Fibroblast of skin of right biceps (primary cell): ENCODE data around the gene RASAL1.

ENCODE experiments used
- DNase-seq: peaks from one replicate; pipeline ENCODE4 v3.0.0-alpha.2; 2013

RASAL1 gene

GRCh38 chr12:113055594-113056380, 79.8 kb downstream of the RASAL1 start:
- no peak for DNase-seq

- DNase-seq, result no peak
These were observed 80.5 kb downstream of the RASAL1 start for GRCh38 chr12:113054948-113055486.

GRCh38 chr12:113052326-113052725, 83.2 kb downstream of the RASAL1 start:
- no peak for DNase-seq

- DNase-seq, result no peak
These were observed 83.8 kb downstream of the RASAL1 start for GRCh38 chr12:113051759-113052158.

DNA sequence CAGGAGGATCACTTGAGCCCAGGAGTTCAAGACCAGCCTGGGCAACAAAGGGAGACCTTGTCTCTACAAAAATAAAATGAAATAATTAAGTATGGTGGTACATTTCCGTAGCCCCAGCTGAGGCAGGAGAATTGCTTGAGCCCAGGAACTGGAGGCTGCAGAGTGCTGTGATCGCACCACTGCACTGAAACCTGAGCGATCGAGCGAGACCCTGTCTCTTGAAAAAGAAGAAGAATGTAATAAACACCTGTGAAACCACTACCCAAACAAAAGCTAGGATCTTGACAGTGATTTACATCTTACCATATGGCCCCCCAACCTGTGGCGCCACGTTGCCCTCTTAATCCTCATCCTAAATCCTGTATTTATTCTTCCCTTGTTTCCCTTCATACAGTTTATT, 84.8 kb downstream of the RASAL1 start:
- DNase-seq, result no peak

- no peak for DNase-seq
These were observed 85.4 kb downstream of the RASAL1 start for GRCh38 chr12:113049976-113050742.
